NK-92 (cell line): ENCODE results near the gene TUBGCP6.

ENCODE experiments used
- DNase-seq: peaks from one replicate; lab custom pipeline; 2025; ENCODE audit not compliant: unreplicated experiment; lab: John Stamatoyannopoulos, UW

Gene TUBGCP6

DNA sequence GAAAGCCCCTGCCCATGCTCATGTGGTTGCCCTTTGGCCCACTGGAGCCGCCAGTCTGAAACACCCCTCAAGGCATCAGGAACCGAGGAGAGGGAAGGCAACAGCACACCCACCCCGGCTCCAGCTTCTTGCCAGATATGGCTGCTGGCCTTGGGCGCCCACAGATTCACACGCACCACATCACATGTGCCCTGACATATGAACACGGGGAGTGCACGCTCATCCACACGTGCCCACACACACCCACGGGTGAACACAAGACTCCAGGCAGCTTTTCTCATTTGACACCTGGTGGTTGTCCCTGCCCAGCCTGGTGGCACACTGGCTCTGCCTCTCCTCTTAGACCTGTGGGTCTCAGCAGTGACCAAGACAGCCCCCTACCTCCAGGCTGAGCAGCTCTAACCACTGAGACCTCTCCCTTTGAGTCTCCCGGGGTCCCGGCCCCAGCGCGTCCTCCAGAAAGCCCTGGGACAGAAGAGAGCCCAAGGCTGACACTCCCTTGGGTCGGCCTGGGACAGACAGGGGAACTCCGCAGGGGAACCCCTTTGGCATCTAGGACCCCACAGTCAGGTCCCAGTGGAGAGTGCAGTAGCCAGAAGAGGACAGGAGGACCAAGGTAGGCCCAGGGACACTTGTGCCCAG is 19.4 kb upstream of the TUBGCP6 start:
- no peak for DNase-seq

- DNase-seq = no peak
Measured at GRCh38 chr22:50262973-50263617, 18.3 kb upstream of the TUBGCP6 start.

DNA sequence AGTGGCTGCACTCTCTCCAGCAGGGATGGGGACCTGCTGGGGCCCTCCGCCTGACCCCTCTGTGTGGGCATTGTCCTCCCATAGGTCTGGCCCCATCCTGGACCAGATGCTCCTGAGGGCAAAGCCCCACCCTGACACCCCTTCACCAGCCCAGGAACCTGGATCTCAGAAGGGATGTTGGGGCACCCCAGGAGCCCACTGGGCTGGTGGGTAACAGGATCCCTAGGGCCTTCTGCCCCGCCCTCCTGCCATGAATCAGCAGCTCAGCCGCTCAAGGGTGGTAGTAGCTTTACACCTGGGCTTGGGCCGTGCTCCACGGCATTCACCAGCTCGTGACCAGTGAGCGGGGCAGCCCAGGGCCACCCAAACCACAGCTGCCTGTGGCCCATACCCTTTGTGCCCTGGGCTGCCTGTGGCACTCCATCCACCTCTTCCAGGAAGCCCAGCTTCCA is 17.7 kb upstream of the TUBGCP6 start:
- DNase-seq = no peak

DNA sequence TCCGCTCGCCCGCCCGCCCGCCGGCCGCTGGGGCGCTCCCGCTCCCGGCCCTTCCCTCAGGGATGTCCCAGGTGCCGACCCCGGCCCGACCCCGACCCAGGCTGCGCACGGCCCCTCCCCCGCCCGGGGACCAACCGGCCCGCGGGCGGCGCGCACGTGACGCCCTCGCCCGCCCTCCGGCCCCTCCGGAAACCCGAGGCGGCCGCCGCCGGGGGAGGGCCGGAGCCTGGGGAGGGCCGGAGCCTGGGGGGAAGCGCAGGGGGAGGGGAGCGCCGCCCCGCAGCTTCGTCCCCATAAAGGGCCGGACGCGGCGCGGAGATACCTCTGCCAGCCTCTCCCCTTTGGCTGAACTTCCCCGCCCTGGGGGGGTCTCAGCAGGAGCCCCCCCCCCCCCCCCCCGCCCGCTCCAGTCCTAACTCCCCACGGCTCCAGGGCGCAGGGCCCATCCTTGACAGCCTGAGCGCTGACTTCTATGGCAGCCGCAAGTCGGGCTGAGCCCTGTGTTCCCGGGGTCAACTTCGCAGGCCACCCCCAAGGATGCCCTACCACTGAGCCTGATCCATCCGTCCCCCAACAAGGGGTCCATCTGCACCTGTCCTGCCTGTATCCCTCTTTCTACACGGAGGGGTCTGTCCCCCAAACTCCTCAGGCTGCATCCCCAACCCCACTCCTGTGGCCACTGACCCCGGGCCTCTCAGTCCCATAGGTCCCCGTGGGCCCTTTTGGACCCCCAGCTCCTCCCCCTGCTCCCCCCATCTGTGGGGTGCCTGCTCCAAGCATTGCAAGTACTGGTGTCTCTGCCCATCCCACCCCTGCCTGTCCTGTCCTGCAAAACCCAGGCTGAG is 17.0 kb upstream of the TUBGCP6 start, which contains the start of gene MAPK12:
MAPK12 (minus strand) TSS at position 69 of the 845 bp plus-strand sequence. CDS start 174 bp downstream, outside the sequence.
- no peak for DNase-seq

DNA sequence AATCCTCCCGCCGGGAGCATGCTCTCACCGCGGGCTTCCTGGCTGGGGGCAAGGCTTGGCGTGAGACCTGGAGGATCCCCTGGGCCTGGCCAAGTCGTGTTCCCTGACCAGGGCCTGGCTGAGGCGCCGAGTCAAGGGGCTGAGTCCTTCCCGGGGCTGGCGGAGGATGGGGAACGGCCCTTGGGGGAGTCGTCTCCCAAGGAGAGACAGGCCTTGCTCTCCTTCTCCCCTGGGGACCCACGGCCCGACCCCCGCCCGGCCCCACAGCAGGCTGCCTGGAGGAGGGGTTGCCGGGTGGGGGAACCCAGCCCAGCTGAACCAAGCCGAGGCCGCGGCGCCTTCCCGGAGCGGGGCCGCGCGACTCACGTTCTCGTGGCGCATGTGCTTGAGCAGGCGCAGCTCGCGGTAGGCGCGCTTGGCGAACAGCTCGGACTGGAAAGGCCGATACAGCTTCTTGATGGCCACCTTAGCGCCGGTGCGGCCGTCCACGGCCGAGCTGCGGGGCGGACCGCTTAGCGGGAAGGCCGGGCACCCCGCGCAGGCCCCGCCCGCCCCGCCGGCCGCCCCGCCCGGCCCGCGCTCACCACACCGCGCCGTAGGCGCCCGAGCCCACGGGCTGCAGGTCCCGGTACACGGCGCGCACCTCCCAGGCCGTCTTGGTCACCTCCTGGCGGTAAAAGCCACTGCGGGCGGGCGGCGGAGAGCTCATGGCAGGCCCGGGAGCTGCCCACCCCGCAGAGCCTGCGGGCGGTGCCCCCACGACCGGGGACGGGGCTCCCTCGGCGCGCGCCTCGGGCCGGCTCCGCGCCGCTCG is 16.2 kb upstream of the TUBGCP6 start:
- no peak for DNase-seq

- no peak for DNase-seq
Measured at GRCh38 chr22:50260434-50260800, 15.6 kb upstream of the TUBGCP6 start.

- DNase-seq = no peak
Measured at GRCh38 chr22:50259302-50259701, 14.5 kb upstream of the TUBGCP6 start.

DNA sequence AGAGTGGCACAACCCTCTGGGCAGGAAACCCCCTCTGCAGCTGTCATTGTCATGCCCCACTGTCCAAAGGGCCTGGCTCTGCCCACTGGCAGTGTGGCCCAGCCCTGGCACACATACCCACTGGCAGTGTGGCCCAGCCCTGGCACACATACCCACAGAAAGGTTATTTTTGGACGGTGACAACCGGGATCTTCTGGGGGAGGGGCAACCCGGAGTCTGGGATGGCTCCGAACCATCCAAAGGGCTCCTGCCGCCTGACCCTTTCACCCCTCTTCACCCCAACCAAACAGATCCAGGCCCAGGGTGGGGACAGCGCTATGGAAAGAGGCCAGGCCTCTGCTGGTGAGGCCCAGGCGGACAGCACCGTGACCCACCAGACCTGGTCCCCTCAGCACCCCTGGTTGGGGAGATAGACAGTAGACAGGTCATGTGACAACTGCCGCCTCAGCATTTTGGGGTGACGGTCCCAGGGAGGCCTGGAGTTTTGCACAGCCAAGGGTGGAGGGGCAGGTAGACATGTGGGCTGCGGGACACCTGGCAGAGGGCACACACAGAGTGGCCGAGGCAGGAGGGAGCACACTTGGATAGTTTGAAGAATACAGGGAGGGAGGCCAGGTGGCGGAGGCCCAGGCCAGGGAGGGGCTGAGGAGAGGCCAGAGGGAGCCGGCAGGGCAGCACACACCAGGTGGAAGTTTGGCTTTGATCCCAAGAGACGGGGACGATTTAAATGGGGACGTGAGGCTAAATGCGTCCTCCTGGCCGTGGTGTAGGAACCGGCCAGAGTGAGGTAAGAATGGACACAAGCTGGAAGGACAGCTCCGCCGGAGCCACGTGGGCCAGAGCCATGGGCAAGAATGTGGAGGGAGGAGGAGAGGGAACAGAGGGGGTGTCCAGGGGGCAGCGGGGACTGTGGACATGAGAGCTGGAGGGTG is 13.8 kb upstream of the TUBGCP6 start:
- DNase-seq = no peak

GRCh38 chr22:50257451-50258360 is 12.9 kb upstream of the TUBGCP6 start:
- DNase-seq = no peak

- DNase-seq = no peak
Measured at GRCh38 chr22:50257041-50257440, 12.2 kb upstream of the TUBGCP6 start.

DNA sequence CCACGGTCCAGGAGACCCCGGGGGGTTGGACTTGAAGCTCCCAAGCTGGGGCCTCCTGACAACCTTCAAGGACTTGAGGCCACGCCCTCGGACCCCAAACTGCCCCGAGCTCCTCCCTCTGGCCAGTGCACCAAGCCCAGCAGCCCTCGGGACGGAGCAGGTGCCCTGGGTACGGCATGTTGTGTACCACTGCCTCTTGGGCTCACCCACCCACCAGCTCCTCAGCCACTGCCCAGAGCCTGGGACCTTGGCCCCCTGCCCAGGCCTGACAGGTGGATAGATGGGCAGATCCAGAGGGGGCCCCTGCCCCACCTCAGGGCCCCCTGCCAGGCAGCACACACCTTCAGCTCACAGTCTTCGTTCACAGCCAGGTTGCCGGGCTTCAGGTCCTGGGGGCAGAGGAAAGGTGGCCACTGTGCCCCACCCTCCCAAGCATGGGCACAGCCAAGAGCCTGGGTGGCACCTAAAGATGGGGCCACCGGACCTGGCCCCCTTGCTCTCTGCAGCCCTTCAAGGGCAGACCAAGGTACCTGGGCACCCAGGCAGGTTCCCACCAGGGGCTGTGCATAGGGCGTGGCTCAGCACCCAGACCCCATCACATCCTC is 11.5 kb upstream of the TUBGCP6 start:
- DNase-seq = no peak

- DNase-seq = no peak
Measured at GRCh38 chr22:50255607-50256006, 10.8 kb upstream of the TUBGCP6 start.

- DNase-seq = no peak
Measured at GRCh38 chr22:50255099-50255498, 10.3 kb upstream of the TUBGCP6 start.

DNA sequence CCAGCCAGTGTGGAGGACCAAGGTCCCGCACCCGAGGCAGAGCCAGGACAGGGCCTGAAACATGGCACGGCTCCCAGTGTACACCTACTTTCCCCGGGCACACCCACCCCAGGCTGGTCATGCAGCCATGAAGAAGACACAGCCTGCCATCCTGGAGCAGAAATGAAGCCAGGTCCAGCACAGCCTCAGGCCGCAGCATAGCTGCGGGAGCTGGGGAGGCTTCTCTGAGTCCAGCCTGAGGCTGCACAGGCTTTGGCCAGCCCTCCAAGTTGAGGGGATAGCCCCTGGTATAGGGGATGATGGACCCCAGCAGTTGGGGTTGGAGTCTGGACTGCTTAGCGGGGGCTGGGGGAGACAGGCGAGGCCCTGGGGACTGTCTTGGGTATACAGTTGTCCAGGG is 9.1 kb upstream of the TUBGCP6 start:
- DNase-seq = no peak

DNA sequence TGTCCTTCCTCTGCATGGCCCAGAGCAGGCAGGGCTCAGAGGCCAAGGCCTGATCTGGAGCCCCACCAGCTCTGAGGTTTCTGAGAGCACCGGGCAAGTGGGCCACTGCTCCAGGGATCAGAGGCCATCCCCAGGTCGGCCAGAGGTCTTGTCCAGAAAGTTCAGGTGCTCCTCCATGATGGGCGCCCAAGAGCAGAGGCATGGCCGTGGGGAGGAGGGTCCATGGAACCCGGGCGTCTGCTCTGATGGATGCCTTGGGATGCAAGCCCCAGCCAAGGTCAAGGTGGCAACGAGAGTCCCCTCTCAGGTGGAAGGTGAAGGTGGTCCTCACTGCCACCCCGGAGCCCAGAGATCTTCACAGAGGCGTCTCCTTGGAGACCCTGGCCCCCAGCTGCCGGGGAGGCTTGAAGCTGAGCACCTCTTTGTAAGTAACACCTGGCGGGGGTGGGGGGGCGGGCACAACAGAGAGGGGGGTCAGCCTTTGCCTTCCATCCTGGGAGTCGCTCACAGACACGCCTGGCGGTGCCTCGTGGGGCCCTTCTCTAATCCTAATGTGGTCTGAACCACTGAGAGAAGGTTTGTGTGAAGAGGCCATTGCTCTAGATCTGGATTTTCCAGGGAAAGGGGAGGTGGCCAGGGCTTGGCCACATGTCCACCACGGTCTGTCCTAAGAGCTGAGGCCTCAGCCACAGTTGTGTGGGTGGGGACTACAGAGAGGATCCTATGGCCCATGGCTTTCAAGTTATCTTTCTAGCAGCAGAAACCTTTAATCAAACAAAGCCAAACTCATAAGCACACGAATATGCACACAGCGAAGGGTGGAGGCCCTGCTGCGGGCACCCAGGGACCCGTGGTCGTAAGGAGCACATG is 8.5 kb upstream of the TUBGCP6 start:
- no peak for DNase-seq

DNA sequence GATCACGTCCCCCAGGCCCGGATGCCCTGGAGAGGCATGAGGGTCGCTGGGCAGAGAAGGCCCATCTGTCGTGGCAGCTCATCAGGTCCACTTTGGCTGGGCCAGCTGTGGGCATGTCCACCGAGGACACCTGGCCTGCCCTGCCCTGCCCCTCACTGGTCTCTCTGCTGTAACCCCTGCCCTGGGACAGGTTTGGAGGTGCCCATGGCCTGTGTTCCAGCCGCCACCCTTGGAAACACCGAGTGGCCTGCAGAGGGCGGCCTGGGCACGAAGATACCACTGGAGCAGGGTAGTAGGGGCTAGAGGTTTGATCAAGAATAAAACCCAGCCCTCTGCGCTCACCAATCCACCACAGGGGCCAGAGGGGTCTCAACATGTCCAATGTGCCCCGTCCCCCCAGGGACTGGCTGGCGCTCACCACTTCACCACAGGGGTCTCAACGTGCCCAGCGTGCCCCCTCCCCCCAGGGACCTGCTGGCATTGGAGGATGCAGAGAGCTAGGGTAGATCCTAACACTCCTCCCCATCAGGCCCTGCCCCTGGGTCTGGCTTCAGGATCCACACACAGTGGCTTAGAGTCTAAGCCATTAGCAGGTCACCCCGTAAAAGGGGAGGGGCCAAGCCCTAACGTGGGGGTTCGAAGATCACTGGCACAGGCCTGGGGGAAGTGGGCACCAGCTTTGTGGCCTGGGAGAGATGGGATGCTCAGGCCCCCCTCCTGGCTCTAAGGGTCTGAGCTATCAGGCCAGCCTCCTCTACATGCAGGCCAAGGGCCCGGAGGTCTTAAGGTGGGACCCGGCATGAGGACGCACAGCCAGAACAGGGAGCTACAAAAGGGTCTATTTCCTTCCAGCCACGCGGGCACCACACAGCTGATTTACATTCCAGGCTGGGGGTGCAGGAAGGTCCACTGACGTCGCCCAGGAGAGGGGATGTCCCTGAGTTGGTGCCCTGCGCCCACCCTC is 7.5 kb upstream of the TUBGCP6 start:
- no peak for DNase-seq
